GM19240 (cell line): ENCODE results near the gene CDK5.
"Not testable (repeated sequence)": the region's sequence is repeated elsewhere in the genome, so short reads cannot be mapped to it uniquely, and the experiment has no call there.

Experiments used
- DNase-seq: peaks from one replicate; pipeline ENCODE4 v3.0.0; 2011; ENCODE audit warnings: low spot score; ENCODE audit not compliant: insufficient read length

CDK5 gene

DNA sequence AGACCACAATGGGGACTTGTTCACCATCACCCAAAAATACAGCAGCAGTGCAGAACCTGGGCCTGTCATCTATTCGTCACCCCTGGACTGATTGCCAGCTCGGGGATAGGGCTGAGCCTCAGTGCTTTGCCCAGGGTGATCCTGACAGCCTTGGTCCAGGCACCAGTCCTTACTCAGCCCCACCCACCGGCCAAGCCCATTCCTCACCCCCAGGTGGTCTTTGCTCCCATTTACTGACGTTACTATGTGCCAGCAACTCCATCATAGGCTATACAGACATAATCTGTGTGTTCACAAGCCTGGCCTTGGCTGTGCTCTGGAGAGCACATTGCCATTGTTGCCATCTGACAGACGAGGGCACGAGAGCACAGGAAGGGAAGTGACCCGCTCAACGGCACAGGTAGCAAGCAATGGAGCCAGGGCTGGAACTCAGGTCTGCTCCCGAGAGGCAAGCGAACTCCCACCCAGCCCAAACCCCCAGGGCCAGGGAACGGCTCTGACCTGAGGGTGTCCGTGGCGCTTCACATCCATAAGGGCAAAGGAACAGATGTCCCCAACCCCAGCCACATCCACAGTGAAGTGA lies 40.2 kb downstream of the CDK5 start:
- DNase-seq, result no peak

GRCh38 chr7:151016942-151017341 lies 40.8 kb downstream of the CDK5 start:
- no peak for DNase-seq

DNA sequence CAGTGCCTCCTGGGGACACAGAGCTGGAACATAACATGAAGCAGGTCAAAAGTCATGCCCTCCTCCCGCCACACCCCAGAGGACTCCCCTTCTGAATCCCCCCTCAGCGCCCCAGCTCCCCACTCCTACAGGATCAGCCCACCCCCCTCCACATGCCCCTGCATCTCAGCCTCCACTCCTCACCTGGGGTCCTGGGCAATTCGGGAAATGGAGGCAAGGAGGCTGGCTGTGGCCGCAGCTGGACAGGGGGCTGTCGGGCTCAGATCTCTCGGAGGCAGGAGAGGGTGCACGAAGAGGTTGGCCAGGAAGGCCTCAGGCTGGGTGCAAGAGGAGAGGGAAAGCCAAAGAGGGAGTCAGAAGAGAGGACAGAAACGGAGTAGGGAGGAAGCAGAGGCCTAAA lies 41.2 kb downstream of the CDK5 start:
- no peak for DNase-seq

- no peak for DNase-seq
These were observed 41.7 kb downstream of the CDK5 start for GRCh38 chr7:151015967-151016366.

DNA sequence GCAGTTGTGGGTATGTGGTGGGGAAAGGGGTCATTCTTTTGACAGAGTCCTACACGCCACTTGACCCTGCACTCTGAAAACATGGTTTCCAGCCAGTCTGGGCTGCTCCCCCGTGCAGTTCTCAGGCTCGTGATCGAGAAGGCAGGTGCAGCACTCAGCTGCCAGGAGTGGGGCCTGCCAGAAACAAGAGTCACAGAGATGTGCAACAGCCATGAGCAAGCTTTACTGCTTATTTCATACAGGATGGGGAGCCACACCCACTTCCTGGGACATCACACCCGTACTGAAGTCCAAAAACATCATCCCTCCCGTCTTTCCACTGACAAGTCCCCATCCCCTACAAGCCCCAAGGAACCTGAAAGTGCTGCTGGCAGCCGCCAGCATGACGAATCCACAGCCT lies 42.7 kb downstream of the CDK5 start:
- no peak for DNase-seq

DNA sequence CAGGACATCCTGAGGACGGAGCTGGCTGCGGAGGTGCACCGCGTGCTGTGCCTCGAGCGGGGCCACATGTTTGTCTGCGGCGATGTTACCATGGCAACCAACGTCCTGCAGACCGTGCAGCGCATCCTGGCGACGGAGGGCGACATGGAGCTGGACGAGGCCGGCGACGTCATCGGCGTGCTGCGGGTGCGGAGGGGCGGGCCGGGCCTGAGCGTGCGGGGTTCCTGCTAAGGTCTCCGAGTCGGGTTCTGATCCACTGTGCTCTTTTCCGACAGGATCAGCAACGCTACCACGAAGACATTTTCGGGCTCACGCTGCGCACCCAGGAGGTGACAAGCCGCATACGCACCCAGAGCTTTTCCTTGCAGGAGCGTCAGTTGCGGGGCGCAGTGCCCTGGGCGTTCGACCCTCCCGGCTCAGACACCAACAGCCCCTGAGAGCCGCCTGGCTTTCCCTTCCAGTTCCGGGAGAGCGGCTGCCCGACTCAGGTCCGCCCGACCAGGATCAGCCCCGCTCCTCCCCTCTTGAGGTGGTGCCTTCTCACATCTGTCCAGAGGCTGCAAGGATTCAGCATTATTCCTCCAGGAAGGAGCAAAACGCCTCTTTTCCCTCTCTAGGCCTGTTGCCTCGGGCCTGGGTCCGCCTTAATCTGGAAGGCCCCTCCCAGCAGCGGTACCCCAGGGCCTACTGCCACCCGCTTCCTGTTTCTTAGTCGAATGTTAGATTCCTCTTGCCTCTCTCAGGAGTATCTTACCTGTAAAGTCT lies 43.8 kb downstream of the CDK5 start:
- DNase-seq, result peak; percentile 42

DNA sequence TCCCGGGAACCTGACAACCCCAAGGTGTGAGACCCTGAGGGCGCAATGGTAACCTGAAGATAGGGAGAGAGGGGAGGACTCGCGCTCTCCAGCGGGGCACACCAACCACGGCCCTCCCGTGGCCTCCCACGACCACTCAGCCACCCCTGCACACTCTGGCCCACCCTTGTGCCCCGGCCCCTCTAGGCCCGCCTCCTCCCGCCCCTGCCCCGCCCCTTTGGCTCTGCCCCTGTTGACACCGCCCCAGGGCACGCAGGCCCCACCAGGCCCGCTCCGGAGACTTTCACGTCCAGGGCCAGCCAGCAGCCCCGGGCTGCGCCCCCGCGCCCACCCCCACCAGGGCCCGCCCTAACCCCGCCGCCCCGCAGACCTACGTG lies 44.4 kb downstream of the CDK5 start:
- DNase-seq, result no peak

DNA sequence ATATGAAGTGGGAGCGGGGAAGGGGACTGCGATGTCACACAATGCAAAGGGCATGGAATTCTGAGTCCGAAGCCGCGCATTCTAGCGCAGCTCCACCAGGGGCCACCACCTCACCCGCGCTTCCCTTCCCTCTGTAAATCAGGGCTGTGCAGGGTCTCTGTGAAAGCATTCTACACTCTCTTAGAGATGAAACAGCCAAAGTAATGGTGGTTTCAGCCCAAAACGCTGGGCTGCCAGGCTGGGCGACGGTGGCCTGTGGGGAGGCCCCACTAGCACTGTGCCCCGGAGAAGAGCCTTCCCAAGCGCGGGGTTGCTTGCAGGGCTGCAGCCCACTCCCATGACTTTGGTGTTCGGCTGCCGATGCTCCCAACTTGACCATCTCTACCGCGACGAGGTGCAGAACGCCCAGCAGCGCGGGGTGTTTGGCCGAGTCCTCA lies 44.8 kb downstream of the CDK5 start:
- DNase-seq, result no peak

- no peak for DNase-seq
These were observed 45.5 kb downstream of the CDK5 start for GRCh38 chr7:151012031-151012692.

GRCh38 chr7:151011616-151012015 lies 46.1 kb downstream of the CDK5 start:
- not testable (repeated sequence) for DNase-seq

- DNase-seq, result no peak
These were observed 46.6 kb downstream of the CDK5 start for GRCh38 chr7:151011097-151011409.

- no peak for DNase-seq
These were observed 47.2 kb downstream of the CDK5 start for GRCh38 chr7:151010307-151011096.

DNA sequence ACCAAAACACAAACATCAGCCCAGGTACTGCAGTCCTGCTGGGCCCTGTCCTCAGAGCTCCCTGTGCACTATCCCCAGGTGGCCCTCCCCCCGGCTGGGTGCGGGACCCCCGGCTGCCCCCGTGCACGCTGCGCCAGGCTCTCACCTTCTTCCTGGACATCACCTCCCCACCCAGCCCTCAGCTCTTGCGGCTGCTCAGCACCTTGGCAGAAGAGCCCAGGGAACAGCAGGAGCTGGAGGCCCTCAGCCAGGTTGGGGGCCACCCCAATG lies 47.7 kb downstream of the CDK5 start:
- no peak for DNase-seq

- DNase-seq, result no peak
These were observed 48.2 kb downstream of the CDK5 start for GRCh38 chr7:151009327-151010036.

DNA sequence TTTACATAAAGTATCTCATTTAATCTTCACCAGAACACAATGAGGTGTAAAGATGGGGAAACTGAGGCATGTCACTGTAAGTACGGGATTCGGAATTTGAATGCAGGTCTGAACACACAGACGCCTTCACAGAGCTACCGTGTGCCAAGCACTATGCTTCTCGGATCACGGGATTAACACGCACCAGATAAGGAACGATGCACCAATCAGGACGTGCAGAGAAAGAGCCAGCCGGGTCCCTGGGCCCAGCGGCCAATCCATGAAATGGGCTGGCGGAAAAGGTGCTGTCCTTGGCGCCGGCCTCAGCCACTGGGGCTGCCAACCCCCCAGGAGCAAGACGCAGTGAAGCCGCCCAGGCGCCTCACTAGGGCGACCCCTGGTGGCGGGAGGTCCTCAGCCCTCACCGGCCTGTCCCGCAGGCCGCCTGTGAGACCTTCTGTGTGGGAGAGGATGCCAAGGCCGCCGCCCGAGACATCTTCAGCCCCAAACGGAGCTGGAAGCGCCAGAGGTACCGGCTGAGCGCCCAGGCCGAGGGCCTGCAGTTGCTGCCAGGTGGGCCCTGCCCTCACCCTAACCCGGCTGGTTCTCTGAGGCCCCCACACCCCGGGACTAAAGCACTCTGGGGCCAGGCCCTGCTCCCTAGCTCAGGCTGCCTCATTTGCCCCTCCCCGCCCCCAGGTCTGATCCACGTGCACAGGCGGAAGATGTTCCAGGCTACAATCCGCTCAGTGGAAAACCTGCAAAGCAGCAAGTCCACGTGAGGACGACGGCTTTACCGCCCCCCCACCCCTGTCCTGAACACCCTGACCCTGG lies 49.0 kb downstream of the CDK5 start:
- peak; percentile 69 for DNase-seq

- no peak for DNase-seq
These were observed 49.6 kb downstream of the CDK5 start for GRCh38 chr7:151008143-151008510.

GRCh38 chr7:151007469-151007898 lies 50.2 kb downstream of the CDK5 start:
- DNase-seq, result no peak

DNA sequence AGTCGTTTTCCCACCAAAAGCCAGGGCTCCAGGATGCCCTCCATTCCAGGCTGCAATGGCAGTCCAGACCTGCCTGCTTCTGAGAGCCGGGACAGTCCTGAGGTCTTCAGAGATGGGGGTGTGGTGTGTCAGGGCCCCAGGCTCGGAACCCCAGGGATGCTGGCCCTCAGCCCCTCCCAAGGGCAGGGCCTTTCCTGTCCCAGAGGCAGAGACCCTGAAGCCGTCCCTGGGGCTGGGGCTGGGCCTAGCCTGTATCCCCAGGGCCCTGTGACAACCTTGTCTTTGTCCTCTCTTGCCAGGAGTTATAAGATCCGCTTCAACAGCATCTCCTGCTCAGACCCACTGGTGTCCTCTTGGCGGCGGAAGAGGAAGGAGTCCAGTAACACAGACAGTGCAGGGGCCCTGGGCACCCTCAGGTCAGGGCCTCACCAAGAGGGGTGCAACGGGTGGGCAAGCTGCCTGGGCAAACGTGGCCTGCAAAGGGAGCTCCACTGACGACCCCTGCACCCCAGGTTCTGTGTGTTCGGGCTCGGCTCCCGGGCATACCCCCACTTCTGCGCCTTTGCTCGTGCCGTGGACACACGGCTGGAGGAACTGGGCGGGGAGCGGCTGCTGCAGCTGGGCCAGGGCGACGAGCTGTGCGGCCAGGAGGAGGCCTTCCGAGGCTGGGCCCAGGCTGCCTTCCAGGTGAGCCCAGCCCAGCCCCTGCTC lies 51.0 kb downstream of the CDK5 start:
- no peak for DNase-seq

DNA sequence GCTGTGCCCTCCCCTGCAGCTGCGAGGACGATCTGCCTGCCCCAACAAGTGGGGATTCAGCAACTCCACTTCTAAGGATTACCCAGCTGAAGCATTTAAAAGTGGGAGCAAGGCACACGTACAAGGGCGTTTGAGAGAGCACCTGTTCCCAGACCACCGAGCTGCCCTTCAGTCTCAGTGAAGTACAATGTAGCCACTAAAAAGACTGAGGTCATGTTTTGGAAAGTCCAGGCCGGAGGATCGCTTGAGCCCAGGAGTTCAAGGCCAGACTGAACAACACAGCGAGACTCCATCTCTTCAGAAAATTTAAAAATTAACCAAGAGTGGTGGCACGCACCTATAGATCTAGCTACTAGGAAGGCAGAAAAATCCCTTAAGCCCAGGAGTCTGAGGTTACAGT lies 52.1 kb downstream of the CDK5 start:
- no peak for DNase-seq
